H9 (cell line): ENCODE results near the gene TMC1. TPM values are rescaled to one million over a fixed set of nuclear protein-coding genes. Genes with fewer than 3 reads are reported as not detected.

Experiments used
- DNase-seq: peaks from one replicate; pipeline ENCODE4 v3.0.0-alpha.2; 2017
- H2AFZ ChIP-seq: one replicate; pipeline ENCODE4 v1.6.1; 2013; ENCODE audit warnings: mild to moderate bottlenecking, low read length, control low read depth, moderate library complexity
- H2AK5ac ChIP-seq: 2 replicates; pipeline ENCODE4 v1.6.1; 2013; ENCODE audit warnings: low read length, control low read depth, mixed read lengths; ENCODE audit not compliant: insufficient read length
- H2BK120ac ChIP-seq: one replicate; pipeline ENCODE4 v1.6.1; 2013; ENCODE audit warnings: low read depth, mild to moderate bottlenecking, low read length, control low read depth, inconsistent platforms; ENCODE audit not compliant: poor library complexity, severe bottlenecking
- H2BK12ac ChIP-seq: 2 replicates; pipeline ENCODE4 v1.6.1; 2013; ENCODE audit warnings: low read length, control low read depth, mixed read lengths, low read depth; ENCODE audit not compliant: insufficient read length
- H2BK15ac ChIP-seq: 2 replicates; pipeline ENCODE4 v1.6.1; 2013; ENCODE audit warnings: low read depth, low read length, control low read depth
- H2BK20ac ChIP-seq: one replicate; pipeline ENCODE4 v1.6.1; 2013; ENCODE audit warnings: low read depth, mild to moderate bottlenecking, low read length, control low read depth, inconsistent platforms; ENCODE audit not compliant: poor library complexity, severe bottlenecking
- H2BK5ac ChIP-seq: 2 replicates; pipeline ENCODE4 v1.6.1; 2013; ENCODE audit warnings: low read length, control low read depth, mixed read lengths; ENCODE audit not compliant: insufficient read length
- H3K14ac ChIP-seq: 2 replicates; pipeline ENCODE4 v1.6.1; 2013; ENCODE audit warnings: low read length, control low read depth; ENCODE audit not compliant: insufficient read depth
- H3K18ac ChIP-seq: 2 replicates; pipeline ENCODE4 v1.6.1; 2013; ENCODE audit warnings: low read depth, mild to moderate bottlenecking, mixed read lengths, low read length, control low read depth; ENCODE audit not compliant: insufficient read length
- H3K23ac ChIP-seq: 2 replicates; pipeline ENCODE4 v1.6.1; 2013; ENCODE audit warnings: low read length, control low read depth, mixed read lengths, low read depth; ENCODE audit not compliant: insufficient read length
- H3K23me2 ChIP-seq: 2 replicates; pipeline ENCODE4 v1.6.1; 2013; ENCODE audit warnings: low read depth, mild to moderate bottlenecking, mixed read lengths, low read length, control low read depth; ENCODE audit not compliant: insufficient read length, poor library complexity, severe bottlenecking
- H3K27ac ChIP-seq: 2 replicates; pipeline ENCODE4 v1.5.1; 2013; ENCODE audit warnings: low read length, control low read depth, mixed read lengths, low read depth; ENCODE audit not compliant: insufficient read length
- H3K27me3 ChIP-seq: 2 replicates; pipeline ENCODE4 v1.6.1; 2013; ENCODE audit warnings: low read length, control low read depth, inconsistent platforms; ENCODE audit not compliant: insufficient read depth
- H3K4ac ChIP-seq: 2 replicates; pipeline ENCODE4 v1.6.1; 2013; ENCODE audit warnings: low read depth, mild to moderate bottlenecking, control low read depth, inconsistent platforms, low read length, moderate library complexity
- H3K4me1 ChIP-seq: 2 replicates; pipeline ENCODE4 v1.6.1; 2013; ENCODE audit warnings: low read length, control low read depth, inconsistent platforms; ENCODE audit not compliant: insufficient read depth
- H3K4me2 ChIP-seq: 2 replicates; pipeline ENCODE4 v1.6.1; 2013; ENCODE audit warnings: low read length, control low read depth, mixed read lengths; ENCODE audit not compliant: insufficient read length, insufficient read depth
- H3K56ac ChIP-seq: 2 replicates; pipeline ENCODE4 v1.6.1; 2013; ENCODE audit warnings: low read depth, mild to moderate bottlenecking, mixed read lengths, low read length, control low read depth; ENCODE audit not compliant: insufficient read length
- H3K79me1 ChIP-seq: 2 replicates; pipeline ENCODE4 v1.6.1; 2013; ENCODE audit warnings: low read depth, mild to moderate bottlenecking, moderate library complexity, low read length, control low read depth, inconsistent platforms; ENCODE audit not compliant: insufficient read depth, poor library complexity, severe bottlenecking
- H3K79me2 ChIP-seq: 2 replicates; pipeline ENCODE4 v1.6.1; 2013; ENCODE audit warnings: low read length, control low read depth, inconsistent platforms; ENCODE audit not compliant: insufficient read depth
- H3K9ac ChIP-seq: 2 replicates; pipeline ENCODE4 v1.6.1; 2013; ENCODE audit warnings: low read length, control low read depth, mixed read lengths; ENCODE audit not compliant: insufficient read length; ENCODE audit errors: extremely low read depth
- H3K9me3 ChIP-seq: one replicate; pipeline ENCODE4 v1.6.1; 2013; ENCODE audit warnings: low read depth, low read length, inconsistent platforms; ENCODE audit not compliant: control insufficient read depth
- H3T11ph ChIP-seq: one replicate; pipeline ENCODE4 v1.6.1; 2013; ENCODE audit warnings: mild to moderate bottlenecking, low read length, control low read depth, inconsistent platforms
- H4K20me1 ChIP-seq: one replicate; pipeline ENCODE4 v1.6.1; 2013; ENCODE audit not compliant: control insufficient read depth, insufficient read length, insufficient read depth
- H4K5ac ChIP-seq: 2 replicates; pipeline ENCODE4 v1.6.1; 2013; ENCODE audit warnings: low read depth, mild to moderate bottlenecking, mixed read lengths, low read length, control low read depth; ENCODE audit not compliant: insufficient read length
- H4K8ac ChIP-seq: replicated peaks from 2 replicates; pipeline ENCODE4 v1.6.1; 2013; ENCODE audit warnings: low read length, control low read depth, mixed read lengths, low read depth; ENCODE audit not compliant: insufficient read length
- H4K91ac ChIP-seq: 2 replicates; pipeline ENCODE4 v1.6.1; 2013; ENCODE audit warnings: low read depth, mild to moderate bottlenecking, moderate library complexity, mixed read lengths, low read length, control low read depth; ENCODE audit not compliant: insufficient read length
- H3K27ac Mint-ChIP-seq, 3 experiments: 2 replicates in 2 of 3; 3 replicates in 1 of 3; pipeline ENCODE4 v1.8.0; 2020 to 2021; ENCODE audit warnings: mixed read lengths in 3 of 3, mild to moderate bottlenecking in 1 of 3, moderate library complexity in 1 of 3
- H3K27me3 Mint-ChIP-seq: 2 replicates; pipeline ENCODE4 v1.8.0; 2021; ENCODE audit warnings: low read depth, mild to moderate bottlenecking, moderate library complexity, mixed read lengths
- H3K36me3 Mint-ChIP-seq, 3 experiments: 2 replicates in 2 of 3; 3 replicates in 1 of 3; pipeline ENCODE4 v1.8.0; 2020 to 2021; ENCODE audit warnings: low read depth in 3 of 3, mixed read lengths in 3 of 3; ENCODE audit not compliant: insufficient read depth in 1 of 3
- H3K4me1 Mint-ChIP-seq, 2 experiments: 2 replicates each; pipeline ENCODE4 v1.8.0; 2020; ENCODE audit warnings: mixed read lengths in 2 of 2
- H3K4me3 Mint-ChIP-seq, 2 experiments: 2 replicates in 1 of 2; 3 replicates in 1 of 2; pipeline ENCODE4 v1.8.0; 2020 to 2021; ENCODE audit warnings: mild to moderate bottlenecking in 2 of 2, mixed read lengths in 2 of 2, moderate library complexity in 1 of 2
- H3K9me3 Mint-ChIP-seq, 2 experiments: 2 replicates in 1 of 2; 3 replicates in 1 of 2; pipeline ENCODE4 v1.8.0; 2020; ENCODE audit warnings: mild to moderate bottlenecking in 2 of 2, mixed read lengths in 2 of 2, moderate library complexity in 1 of 2
- total RNA-seq: library from RNA; stranded (reverse); gene quantifications from 2 replicates; pipeline ENCODE4 v1.2.1, GENCODE V29; 2021
- TF ChIP-seq, protein P1 (sequence below): fragments of 200-600 bp; sonication (generic); conservative IDR thresholded peaks from 3 replicates; pipeline ENCODE4 v1.8.0; 2021; ENCODE audit warnings: antibody characterized with exemption, mild to moderate bottlenecking

Gene TMC1
- total RNA-seq, 1 experiment from 2014 or later: 2.4 TPM

DNA sequence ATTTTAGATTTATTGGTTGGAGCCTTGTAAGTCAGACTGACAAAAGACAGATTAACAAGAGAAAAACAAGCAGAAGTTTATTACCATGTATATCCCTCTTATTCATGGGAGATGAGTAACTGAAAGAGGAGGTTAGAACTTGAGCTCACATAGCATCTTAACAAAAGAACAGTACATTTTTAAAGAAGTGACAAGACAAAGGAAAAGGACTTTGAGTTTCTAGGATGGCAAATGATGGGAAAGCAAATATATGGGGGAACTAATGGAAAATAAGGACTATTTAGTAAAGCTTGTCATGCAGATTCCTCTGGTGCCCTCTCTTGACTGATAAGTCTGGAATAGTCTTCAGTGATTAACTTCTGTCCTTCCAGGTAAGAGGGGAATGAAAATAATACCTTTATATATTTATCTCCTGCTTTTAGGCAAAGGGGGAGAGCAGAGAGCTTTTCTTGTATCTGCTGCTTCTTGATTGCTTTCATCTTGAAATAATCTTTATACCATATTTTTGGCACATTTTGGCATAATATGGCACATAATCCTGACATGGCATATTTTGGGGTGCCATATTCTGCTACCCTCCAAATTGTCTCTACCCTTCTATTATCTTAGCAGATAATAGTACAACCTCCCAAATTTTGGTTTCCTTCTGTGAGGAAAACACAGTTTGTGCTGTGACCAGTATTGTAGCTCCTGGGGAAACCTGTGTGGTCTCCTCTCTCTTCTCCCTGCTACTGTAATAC is 206.8 kb downstream of the TMC1 start:
- H4K5ac ChIP-seq: no peak overlapping the region
- no peak overlapping the region for H2BK20ac ChIP-seq
- no peak overlapping the region for H2BK12ac ChIP-seq
- H3K4me3 Mint-ChIP-seq: peak overlapping the region in 1 of 2 experiments; percentile 31; a peak in 1 of 5 replicates
- no peak overlapping the region for H3K9ac ChIP-seq
- H3K9me3 Mint-ChIP-seq: peaks cover 18 to 29% of the 10 kb centered on the region in 2 experiments
- no peak for DNase-seq
- H3K56ac ChIP-seq: no peak overlapping the region
- H2BK15ac ChIP-seq: no peak overlapping the region
- no peak overlapping the region for H3K23ac ChIP-seq
- no peaks in the 10 kb centered on the region for H3K79me2 ChIP-seq
- H2BK120ac ChIP-seq: no peak overlapping the region
- H3K14ac ChIP-seq: no peak overlapping the region
- TF ChIP-seq, protein P1, sequence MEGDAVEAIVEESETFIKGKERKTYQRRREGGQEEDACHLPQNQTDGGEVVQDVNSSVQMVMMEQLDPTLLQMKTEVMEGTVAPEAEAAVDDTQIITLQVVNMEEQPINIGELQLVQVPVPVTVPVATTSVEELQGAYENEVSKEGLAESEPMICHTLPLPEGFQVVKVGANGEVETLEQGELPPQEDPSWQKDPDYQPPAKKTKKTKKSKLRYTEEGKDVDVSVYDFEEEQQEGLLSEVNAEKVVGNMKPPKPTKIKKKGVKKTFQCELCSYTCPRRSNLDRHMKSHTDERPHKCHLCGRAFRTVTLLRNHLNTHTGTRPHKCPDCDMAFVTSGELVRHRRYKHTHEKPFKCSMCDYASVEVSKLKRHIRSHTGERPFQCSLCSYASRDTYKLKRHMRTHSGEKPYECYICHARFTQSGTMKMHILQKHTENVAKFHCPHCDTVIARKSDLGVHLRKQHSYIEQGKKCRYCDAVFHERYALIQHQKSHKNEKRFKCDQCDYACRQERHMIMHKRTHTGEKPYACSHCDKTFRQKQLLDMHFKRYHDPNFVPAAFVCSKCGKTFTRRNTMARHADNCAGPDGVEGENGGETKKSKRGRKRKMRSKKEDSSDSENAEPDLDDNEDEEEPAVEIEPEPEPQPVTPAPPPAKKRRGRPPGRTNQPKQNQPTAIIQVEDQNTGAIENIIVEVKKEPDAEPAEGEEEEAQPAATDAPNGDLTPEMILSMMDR: no peak
- peaks cover 5% of the 10 kb centered on the region; the same call in 1 of the 2 replicates for H3K4me1 ChIP-seq
- H3T11ph ChIP-seq: no peak overlapping the region
- peak overlapping the region; percentile 50 to 99 (median 74); a peak in 6 of 7 replicates for H3K27ac Mint-ChIP-seq
- H4K20me1 ChIP-seq: no peaks in the 10 kb centered on the region
- H3K23me2 ChIP-seq: no peaks in the 10 kb centered on the region
- peaks cover 41 to 53% of the 10 kb centered on the region in 2 experiments for H3K4me1 Mint-ChIP-seq
- peak overlapping the region; percentile 57 for H3K27ac ChIP-seq
- H2BK5ac ChIP-seq: no peak overlapping the region
- no peak overlapping the region for H2AK5ac ChIP-seq
- no peak overlapping the region for H4K8ac ChIP-seq
- H3K36me3 Mint-ChIP-seq: peaks cover 19 to 50% (median 22%) of the 10 kb centered on the region in 3 experiments
- H3K4ac ChIP-seq: no peak overlapping the region
- peaks cover 8% of the 10 kb centered on the region for H3K9me3 ChIP-seq
- no peaks in the 10 kb centered on the region; the same call in 1 of the 2 replicates for H3K27me3 Mint-ChIP-seq
- no peaks in the 10 kb centered on the region for H3K79me1 ChIP-seq
- H2AFZ ChIP-seq: no peak overlapping the region
- no peak overlapping the region for H4K91ac ChIP-seq
- H3K27me3 ChIP-seq: no peaks in the 10 kb centered on the region
- H3K4me2 ChIP-seq: no peak overlapping the region
- no peak overlapping the region for H3K18ac ChIP-seq
